K562 (cell line): ENCODE results near the gene PALM3. TPM values are rescaled to one million over a fixed set of nuclear protein-coding genes. Genes with fewer than 3 reads are reported as not detected.

Experiments used
- ARID4B ChIP-seq: sonication (generic); formaldehyde crosslinking; IDR thresholded peaks from 2 replicates; pipeline ENCODE4 v1.8.0; 2022; ENCODE audit warnings: mild to moderate bottlenecking, missing genetic modification reagents
- EP300 ChIP-seq: IDR thresholded peaks from 2 replicates; pipeline ENCODE4 v1.6.1; 2012; ENCODE audit warnings: low read length, improper control_type of control experiment
- FOXJ3 ChIP-seq: sonication (generic); formaldehyde crosslinking; IDR thresholded peaks from 2 replicates; pipeline ENCODE4 v1.4.0; 2020; ENCODE audit warnings: mild to moderate bottlenecking, missing genetic modification reagents
- GATA2 ChIP-seq: sonication (generic); formaldehyde crosslinking; IDR thresholded peaks from 2 replicates; pipeline ENCODE4 v1.4.0; 2020; ENCODE audit warnings: mild to moderate bottlenecking, missing genetic modification reagents
- HNRNPUL1 ChIP-seq: fragments of 200-400 bp; formaldehyde crosslinking; IDR thresholded peaks from 2 replicates; pipeline ENCODE4 v1.6.1; 2017; ENCODE audit warnings: low read length
- NONO ChIP-seq, 2 experiments: fragments of 200-400 bp in 1 of 2; fragments of 450-650 bp in 1 of 2; formaldehyde crosslinking in 1 of 2; IDR thresholded peaks; 2 replicates each; pipeline ENCODE4 v1.6.1; 2017; ENCODE audit warnings: low read depth in 2 of 2, mild to moderate bottlenecking in 2 of 2, moderate library complexity in 2 of 2, low read length in 1 of 2
- RBM34 ChIP-seq: fragments of 200-400 bp; formaldehyde crosslinking; IDR thresholded peaks from 2 replicates; pipeline ENCODE4 v1.6.1; 2018; ENCODE audit warnings: low read length, borderline replicate concordance; ENCODE audit not compliant: insufficient read depth
- SMAD4 ChIP-seq: fragments of 250-450 bp; sonication (Bioruptor Pico); conservative IDR thresholded peaks from 2 replicates; pipeline ENCODE4 v1.8.0; 2021; ENCODE audit warnings: inconsistent platforms, mild to moderate bottlenecking, moderate library complexity
- ZBED1 ChIP-seq: IDR thresholded peaks from 2 replicates; pipeline ENCODE4 v1.6.1; 2014
- ZNF175 ChIP-seq: fragments of 200-800 bp; sonication (Bioruptor generic); IDR thresholded peaks from 2 replicates; pipeline ENCODE4 v1.6.1; 2016; ENCODE audit warnings: low read depth, mild to moderate bottlenecking, missing genetic modification characterization, missing compliant biosample characterization
- ZNF431 ChIP-seq: sonication (generic); formaldehyde crosslinking; IDR thresholded peaks from 2 replicates; pipeline ENCODE4 v1.8.0; 2022; ENCODE audit warnings: mild to moderate bottlenecking, missing genetic modification reagents
- ZNF696 ChIP-seq: fragments of 250-450 bp; sonication (Bioruptor Pico); conservative IDR thresholded peaks from 2 replicates; pipeline ENCODE4 v1.4.0; 2020; ENCODE audit warnings: mild to moderate bottlenecking, moderate library complexity
- ZNF77 ChIP-seq: fragments of 250-450 bp; sonication (Bioruptor Pico); IDR thresholded peaks from 2 replicates; pipeline ENCODE4 v1.5.0; 2020
- polyA plus RNA-seq, 8 experiments: library from polyadenylated mRNA; depleted of rRNA in 4 of 8; stranded (reverse) in 5 of 8; unstranded in 3 of 8; fragments of >200 nt; fragmentation: Nextera tagmentation in 2 of 8; fragmentation: Illumina TruSeq in 1 of 8; extraction: Ambion mirVana in 2 of 8; extraction: Trizol in 1 of 8; gene quantifications; 2 replicates each; pipeline versions ENCODE4 v1.2.1 to v1.2.3, GENCODE V29; 2011 to 2014; ENCODE audit warnings: inconsistent platforms in 1 of 8, missing spikeins in 1 of 8
- total RNA-seq, 7 experiments: library from RNA; depleted of rRNA in 6 of 7; stranded (reverse); fragments of >200 nt in 6 of 7; fragmentation: Illumina TruSeq in 2 of 7; extraction: Trizol in 2 of 7; gene quantifications; 2 replicates each; pipeline versions ENCODE4 v1.2.1 to v1.2.3, GENCODE V29; 2011 to 2021; ENCODE audit warnings: low replicate concordance in 1 of 7
- TF ChIP-seq, protein P1 (sequence below): fragments of 200-800 bp; sonication (Bioruptor generic); IDR thresholded peaks from 2 replicates; pipeline ENCODE4 v1.6.1; 2016; ENCODE audit warnings: missing genetic modification characterization, missing compliant biosample characterization
- TF ChIP-seq, protein P2 (sequence below): fragments of 450-650 bp; IDR thresholded peaks from 2 replicates; pipeline ENCODE4 v1.7.1; 2018; ENCODE audit warnings: mild to moderate bottlenecking, low read depth; ENCODE audit not compliant: partially characterized antibody

PALM3 gene
- total and polyA plus RNA-seq, 9 of the 15 experiments (the other 6 are each of a cell fraction or from before 2014, with no cell fraction given), result 0.07 to 9.3 (median 3.3) TPM

DNA sequence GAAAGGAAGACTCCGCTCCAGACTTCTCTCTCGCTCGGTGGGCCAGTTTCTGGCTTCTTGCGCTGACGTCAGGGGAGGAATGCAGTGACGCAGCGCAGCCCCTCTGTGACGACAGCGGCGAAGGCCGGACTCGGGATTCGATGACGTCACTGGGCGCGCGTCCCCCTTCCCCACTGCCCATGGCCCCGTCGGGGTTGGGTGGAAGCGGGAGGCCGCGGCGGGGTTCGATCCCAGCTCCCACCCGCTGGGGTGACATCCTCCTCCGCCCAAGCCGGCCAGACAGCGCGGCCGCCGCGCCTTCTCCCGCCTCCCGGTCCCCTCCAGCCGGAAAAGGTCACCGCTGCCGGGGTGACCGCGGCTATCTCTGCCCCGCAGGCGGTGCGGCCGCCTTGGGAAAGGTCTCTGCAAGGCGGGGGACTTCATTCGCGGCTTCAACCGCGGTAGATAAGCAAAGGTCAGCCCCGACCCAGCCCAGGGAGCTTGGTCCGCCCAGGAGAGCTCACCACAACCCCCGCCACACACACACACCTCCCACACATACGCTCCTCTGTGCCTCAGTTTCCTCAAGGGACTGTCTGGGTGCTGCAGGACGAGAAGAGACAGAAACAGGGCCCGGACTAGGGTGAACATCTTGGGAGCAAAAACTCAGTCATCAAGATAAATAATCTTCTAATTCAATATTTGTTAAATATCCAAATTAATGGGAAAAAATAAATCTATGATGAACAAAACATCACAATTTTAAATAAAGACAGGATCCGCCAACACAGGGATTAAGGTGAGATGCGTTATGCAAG is 54.9 kb downstream of the PALM3 start (continued):
- TF ChIP-seq, protein P1, sequence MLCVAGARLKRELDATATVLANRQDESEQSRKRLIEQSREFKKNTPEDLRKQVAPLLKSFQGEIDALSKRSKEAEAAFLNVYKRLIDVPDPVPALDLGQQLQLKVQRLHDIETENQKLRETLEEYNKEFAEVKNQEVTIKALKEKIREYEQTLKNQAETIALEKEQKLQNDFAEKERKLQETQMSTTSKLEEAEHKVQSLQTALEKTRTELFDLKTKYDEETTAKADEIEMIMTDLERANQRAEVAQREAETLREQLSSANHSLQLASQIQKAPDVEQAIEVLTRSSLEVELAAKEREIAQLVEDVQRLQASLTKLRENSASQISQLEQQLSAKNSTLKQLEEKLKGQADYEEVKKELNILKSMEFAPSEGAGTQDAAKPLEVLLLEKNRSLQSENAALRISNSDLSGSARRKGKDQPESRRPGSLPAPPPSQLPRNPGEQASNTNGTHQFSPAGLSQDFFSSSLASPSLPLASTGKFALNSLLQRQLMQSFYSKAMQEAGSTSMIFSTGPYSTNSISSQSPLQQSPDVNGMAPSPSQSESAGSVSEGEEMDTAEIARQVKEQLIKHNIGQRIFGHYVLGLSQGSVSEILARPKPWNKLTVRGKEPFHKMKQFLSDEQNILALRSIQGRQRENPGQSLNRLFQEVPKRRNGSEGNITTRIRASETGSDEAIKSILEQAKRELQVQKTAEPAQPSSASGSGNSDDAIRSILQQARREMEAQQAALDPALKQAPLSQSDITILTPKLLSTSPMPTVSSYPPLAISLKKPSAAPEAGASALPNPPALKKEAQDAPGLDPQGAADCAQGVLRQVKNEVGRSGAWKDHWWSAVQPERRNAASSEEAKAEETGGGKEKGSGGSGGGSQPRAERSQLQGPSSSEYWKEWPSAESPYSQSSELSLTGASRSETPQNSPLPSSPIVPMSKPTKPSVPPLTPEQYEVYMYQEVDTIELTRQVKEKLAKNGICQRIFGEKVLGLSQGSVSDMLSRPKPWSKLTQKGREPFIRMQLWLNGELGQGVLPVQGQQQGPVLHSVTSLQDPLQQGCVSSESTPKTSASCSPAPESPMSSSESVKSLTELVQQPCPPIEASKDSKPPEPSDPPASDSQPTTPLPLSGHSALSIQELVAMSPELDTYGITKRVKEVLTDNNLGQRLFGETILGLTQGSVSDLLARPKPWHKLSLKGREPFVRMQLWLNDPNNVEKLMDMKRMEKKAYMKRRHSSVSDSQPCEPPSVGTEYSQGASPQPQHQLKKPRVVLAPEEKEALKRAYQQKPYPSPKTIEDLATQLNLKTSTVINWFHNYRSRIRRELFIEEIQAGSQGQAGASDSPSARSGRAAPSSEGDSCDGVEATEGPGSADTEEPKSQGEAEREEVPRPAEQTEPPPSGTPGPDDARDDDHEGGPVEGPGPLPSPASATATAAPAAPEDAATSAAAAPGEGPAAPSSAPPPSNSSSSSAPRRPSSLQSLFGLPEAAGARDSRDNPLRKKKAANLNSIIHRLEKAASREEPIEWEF (CRISPR knock-in tag), result no peak; the same call in 1 of the 2 replicates
- TF ChIP-seq HNRNPUL1, result no peak
- TF ChIP-seq NONO (IDR thresholded peaks at IDR 0.05; ENCODE audit: low read depth in 2 of 2, low read length in 1 of 2), result peak in 1 of 2 experiments; percentile 95; a peak in 2 of 4 replicates
- TF ChIP-seq RBM34, result no peak
- peak; percentile 92 for TF ChIP-seq ZBED1
- TF ChIP-seq SMAD4, result peak; percentile 100
- TF ChIP-seq, protein P2, sequence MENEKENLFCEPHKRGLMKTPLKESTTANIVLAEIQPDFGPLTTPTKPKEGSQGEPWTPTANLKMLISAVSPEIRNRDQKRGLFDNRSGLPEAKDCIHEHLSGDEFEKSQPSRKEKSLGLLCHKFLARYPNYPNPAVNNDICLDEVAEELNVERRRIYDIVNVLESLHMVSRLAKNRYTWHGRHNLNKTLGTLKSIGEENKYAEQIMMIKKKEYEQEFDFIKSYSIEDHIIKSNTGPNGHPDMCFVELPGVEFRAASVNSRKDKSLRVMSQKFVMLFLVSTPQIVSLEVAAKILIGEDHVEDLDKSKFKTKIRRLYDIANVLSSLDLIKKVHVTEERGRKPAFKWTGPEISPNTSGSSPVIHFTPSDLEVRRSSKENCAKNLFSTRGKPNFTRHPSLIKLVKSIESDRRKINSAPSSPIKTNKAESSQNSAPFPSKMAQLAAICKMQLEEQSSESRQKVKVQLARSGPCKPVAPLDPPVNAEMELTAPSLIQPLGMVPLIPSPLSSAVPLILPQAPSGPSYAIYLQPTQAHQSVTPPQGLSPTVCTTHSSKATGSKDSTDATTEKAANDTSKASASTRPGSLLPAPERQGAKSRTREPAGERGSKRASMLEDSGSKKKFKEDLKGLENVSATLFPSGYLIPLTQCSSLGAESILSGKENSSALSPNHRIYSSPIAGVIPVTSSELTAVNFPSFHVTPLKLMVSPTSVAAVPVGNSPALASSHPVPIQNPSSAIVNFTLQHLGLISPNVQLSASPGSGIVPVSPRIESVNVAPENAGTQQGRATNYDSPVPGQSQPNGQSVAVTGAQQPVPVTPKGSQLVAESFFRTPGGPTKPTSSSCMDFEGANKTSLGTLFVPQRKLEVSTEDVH, result peak; percentile 78
- TF ChIP-seq ZNF696, result no peak
- TF ChIP-seq EP300, result peak; percentile 95
- TF ChIP-seq GATA2, result peak; percentile 99
- TF ChIP-seq FOXJ3 (CRISPR knock-in tag), result no peak
- no peak for TF ChIP-seq ZNF77 (CRISPR knock-in tag)
- no peak; the same call in 1 of the 2 replicates for TF ChIP-seq ARID4B (CRISPR knock-in tag)
- peak; percentile 79; the same call in 1 of the 2 replicates for TF ChIP-seq ZNF431 (CRISPR knock-in tag)
- peak; percentile 90 for TF ChIP-seq ZNF175 (CRISPR knock-in tag)
